GM21529 (cell line): ENCODE results near the gene LGI2.

ENCODE experiments used
- ATAC-seq: cut with Tn5 transposase; IDR thresholded peaks from one replicate; pipeline ENCODE4 v1.9.1; 2021; ENCODE audit not compliant: unreplicated experiment

Gene LGI2

DNA sequence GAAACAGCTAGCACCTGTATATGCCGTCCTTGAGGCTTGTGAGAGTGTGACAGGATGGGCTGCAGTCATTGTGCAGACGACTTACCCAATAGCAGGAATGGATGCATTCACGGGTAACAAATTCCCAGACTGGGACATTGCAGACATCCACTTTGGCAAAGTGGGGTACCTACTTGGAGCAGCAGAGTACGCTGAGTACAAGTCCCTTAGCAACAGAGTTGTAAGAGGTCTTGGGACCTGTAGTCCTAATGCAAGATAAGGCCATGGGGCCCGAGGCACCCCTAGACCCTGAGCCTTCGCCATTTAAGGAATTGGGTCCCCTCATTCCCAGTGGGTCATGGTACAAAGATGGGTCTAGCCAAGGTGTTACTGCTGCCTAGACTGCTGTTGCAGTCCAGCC, 62.5 kb downstream of the LGI2 start:
- ATAC-seq = no peak

DNA sequence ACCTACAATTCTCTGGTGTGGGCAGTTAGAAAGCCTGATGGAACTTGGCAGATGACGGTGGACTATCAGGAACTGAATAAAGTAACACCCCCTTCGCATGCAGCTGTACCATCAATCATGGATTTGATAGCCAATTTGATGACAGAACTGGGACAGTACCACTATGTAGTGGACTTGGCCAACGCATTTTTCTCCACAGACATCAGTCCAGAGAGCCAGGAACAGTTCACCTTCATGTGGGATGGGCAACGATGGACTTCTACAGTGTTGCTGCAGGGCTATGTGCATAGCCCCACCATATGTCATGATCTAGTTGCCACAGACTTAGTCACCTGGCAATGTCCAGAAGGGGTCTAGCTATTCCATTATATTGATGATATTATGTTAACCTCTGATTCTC, 63.4 kb downstream of the LGI2 start:
- ATAC-seq = no peak

DNA sequence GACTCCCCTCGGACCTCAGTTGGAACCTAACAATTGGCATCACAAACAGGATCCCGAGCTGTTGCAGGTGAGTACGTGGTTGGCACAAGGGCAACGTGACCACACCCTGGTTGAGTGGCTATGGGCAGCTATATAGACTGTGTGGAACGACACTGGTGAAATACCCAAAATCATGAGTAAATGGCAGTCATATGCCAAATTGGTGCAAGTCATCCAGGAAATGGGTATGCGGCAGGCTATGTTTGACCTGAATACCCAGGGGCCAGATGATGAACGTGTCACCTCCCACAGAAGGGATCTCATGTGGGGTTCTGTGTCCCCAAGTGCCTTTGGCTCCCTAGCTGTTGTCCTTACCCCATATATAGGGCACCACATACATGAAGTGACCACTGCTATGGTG, 64.7 kb downstream of the LGI2 start:
- no peak for ATAC-seq

DNA sequence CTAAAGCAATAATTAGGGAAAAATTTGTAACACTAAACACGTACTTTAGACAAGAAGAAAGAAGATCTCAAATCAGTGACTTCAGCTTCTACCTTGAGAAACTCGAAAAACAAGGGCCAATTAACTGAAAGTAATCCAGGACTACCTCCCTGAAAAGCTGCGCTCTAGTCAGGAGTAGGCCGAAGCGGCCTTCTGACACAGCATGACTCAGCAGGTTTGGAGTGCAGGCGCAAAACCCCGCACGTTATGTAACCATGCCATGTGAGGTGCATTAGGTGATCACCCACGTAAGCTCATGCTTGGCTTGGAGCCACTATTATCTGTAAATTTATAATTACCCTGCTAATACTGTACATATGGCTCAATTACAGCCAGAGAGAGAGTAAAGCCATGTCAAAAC, 65.1 kb downstream of the LGI2 start:
- ATAC-seq = no peak

DNA sequence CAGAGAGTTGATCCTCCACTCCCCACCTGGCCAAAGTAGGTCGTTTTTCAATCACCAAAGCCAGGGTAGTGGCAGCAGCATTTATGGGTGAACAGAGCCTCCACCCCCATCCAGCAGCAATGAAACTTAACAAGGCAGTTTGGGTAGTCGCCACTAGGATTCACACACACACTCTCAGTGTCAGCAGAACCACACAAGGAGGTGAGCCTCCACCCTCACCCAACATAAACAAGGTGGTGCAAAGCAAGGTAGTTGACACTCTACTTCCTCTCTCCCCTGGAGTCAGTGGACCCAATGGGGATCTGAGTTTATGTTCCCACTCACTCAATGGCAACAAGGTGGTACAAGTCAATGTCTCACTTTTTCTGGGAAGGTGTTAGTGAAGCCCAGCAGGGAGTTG, 67.5 kb downstream of the LGI2 start:
- ATAC-seq = no peak

DNA sequence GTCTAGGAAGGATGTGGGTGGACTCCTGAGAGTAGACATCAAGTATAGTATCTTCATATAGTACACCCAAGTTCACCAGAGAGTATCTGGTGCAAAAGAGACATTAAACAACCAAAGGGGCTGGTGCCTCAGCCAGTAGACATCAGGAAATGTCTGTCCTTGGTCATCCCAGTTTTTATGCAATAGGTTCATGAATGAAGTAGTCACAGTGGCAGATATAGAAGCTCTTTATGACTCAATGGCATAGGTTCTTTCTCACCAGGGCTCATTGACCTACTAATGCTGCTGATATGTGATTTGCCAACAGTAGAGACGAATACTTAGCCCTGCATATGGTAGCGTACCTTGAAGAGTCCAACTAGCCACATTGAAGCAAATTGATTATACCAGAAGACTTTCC, 72.9 kb downstream of the LGI2 start:
- no peak for ATAC-seq

DNA sequence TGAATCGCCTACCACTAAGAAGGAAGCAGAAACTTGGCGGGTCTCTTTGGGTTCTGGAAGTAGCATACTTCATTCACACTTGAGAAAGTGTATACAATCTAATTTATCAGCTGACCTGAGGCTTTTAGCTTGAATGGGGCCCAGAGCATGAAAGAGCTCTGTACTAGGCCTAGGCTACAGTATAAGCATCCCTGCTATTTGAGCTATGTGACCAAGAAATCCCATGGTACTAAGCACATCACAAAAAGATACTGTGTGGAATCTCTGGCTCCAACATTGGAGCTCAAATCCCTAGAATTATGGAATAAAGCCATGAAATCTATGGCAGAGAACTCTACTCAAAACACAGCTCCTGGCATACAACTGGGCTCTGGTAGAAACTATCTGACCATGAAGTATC, 74.0 kb downstream of the LGI2 start:
- ATAC-seq = no peak

DNA sequence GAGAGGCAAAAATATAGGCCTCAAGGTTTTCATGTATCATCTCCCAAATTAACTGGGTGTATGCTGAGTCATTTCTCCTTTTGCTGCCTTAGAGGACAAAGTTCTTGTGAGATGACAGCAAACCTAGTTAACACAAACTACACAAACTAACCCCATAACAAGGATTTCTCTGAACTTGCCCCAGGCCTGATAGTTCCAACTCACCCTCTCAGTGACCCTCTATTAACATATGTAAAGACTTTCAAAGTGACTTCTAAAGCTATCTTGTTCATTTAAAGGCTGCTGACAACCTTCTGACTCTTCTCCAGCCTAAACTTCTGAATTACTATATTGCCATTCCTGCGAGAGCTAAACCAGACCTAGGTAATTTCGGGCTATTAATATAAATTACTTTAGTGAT, 74.7 kb downstream of the LGI2 start:
- ATAC-seq = no peak

DNA sequence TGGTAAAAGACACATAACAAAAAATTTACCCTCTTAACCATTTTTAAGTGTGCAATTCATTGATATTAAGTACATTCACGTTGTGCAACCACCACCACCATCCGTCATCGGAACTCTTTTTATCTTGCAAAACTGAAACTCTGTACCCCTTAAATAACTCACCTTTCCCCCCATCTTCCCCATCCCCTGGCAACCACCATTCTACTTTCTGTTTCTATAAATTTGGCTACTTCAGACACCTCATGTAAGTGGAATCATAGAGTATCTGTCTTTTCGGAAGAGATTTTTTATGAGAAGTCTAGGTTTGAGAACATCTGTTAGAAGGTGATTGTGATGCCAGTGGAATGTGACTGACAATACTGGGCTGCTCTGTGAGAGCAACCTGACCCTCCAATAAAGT, 78.1 kb downstream of the LGI2 start:
- ATAC-seq = no peak

DNA sequence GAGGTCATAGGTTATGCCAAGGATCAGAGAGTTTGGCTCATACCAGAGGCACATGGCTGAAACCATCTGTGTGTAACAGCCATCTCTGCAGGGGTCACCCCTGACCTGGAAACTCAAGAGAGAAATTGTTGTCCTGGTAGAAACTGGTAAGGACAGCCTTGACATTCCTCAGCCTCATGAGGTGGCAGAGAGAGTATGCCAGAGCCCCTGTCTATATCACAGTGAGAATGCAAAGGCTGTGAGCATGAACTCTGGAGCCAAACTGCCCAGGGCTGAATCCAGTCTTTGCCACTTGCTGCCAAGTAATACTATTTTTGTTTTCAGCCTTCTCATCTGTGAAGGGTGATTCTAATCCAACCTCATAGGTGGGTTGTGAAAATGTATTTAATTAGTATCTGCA, 80.8 kb downstream of the LGI2 start:
- no peak for ATAC-seq
